Keratinocyte (primary cell): Measurements from ENCODE around the gene CIB1. TPM values are rescaled to one million over a fixed set of nuclear protein-coding genes. Genes with fewer than 3 reads are reported as not detected.

ENCODE experiments used
- DNase-seq: peaks from one replicate; pipeline ENCODE4 v3.0.0-alpha.2; 2011; ENCODE audit warnings: low read depth, missing footprints, low spot score
- FAIRE-seq: peaks from 2 replicates; lab custom pipeline; 2011; peaks lifted over from hg19 to GRCh38; lab: Jason Lieb, UNC
- H2AFZ ChIP-seq: 2 replicates; pipeline ENCODE4 v1.6.0; 2012; ENCODE audit warnings: low read length, control low read depth, inconsistent platforms; ENCODE audit not compliant: control insufficient read depth
- H3K27ac ChIP-seq: 2 replicates; pipeline ENCODE4 v1.5.1; 2011; ENCODE audit warnings: low read length; ENCODE audit not compliant: control insufficient read depth, insufficient read depth
- H3K27me3 ChIP-seq: 3 replicates; pipeline ENCODE4 v1.6.0; 2011; ENCODE audit warnings: low read length; ENCODE audit not compliant: control insufficient read depth, insufficient read depth; ENCODE audit errors: extremely low read depth
- H3K36me3 ChIP-seq, 2 experiments: 2 replicates in 1 of 2; 3 replicates in 1 of 2; pipeline ENCODE4 v1.5.1; 2011; ENCODE audit warnings: low read length in 2 of 2, mild to moderate bottlenecking in 1 of 2; ENCODE audit not compliant: control insufficient read depth in 2 of 2, insufficient read depth in 2 of 2; ENCODE audit errors: extremely low read depth in 1 of 2
- H3K4me1 ChIP-seq: 3 replicates; pipeline ENCODE4 v1.5.1; 2011; ENCODE audit warnings: low read length; ENCODE audit not compliant: control insufficient read depth, insufficient read depth; ENCODE audit errors: extremely low read depth
- H3K4me2 ChIP-seq: 3 replicates; pipeline ENCODE4 v1.6.0; 2011; ENCODE audit warnings: low read depth, low read length; ENCODE audit not compliant: control insufficient read depth, insufficient read depth; ENCODE audit errors: extremely low read depth
- H3K4me3 ChIP-seq, 3 experiments: fragments of 200-600 bp in 1 of 3; sonication (generic) in 1 of 3; 2 replicates in 2 of 3; 3 replicates in 1 of 3; pipeline ENCODE4 v1.5.1; 2011 to 2016; ENCODE audit warnings: low read length in 3 of 3, mild to moderate bottlenecking in 3 of 3, control low read depth in 2 of 3, inconsistent platforms in 1 of 3, low read depth in 1 of 3, mixed read lengths in 1 of 3, mixed run types in 1 of 3, moderate library complexity in 1 of 3; ENCODE audit not compliant: control insufficient read depth in 2 of 3, insufficient read depth in 2 of 3; ENCODE audit errors: extremely low read depth in 1 of 3
- H3K79me2 ChIP-seq: 2 replicates; pipeline ENCODE4 v1.6.0; 2012; ENCODE audit warnings: low read length; ENCODE audit not compliant: control insufficient read depth, insufficient read depth
- H3K9ac ChIP-seq: 3 replicates; pipeline ENCODE4 v1.6.0; 2011; ENCODE audit warnings: low read length; ENCODE audit not compliant: control insufficient read depth, insufficient read depth; ENCODE audit errors: extremely low read depth
- H3K9me1 ChIP-seq: 3 replicates; pipeline ENCODE4 v1.6.0; 2011; ENCODE audit warnings: low read length; ENCODE audit not compliant: control insufficient read depth, insufficient read depth; ENCODE audit errors: extremely low read depth
- H3K9me3 ChIP-seq: 2 replicates; pipeline ENCODE4 v1.5.1; 2012; ENCODE audit warnings: low read depth, low read length; ENCODE audit not compliant: control insufficient read depth
- H4K20me1 ChIP-seq: 3 replicates; pipeline ENCODE4 v1.6.0; 2011; ENCODE audit warnings: low read length; ENCODE audit not compliant: control insufficient read depth, insufficient read depth; ENCODE audit errors: extremely low read depth
- CTCF ChIP-seq, 3 experiments: IDR thresholded peaks in 1 of 3; conservative IDR thresholded peaks in 1 of 3; optimal IDR thresholded peaks in 1 of 3; 2 replicates in 2 of 3; 3 replicates in 1 of 3; pipeline versions ENCODE3 to v1.5.1; 2011; ENCODE audit warnings: low read length in 3 of 3, mild to moderate bottlenecking in 3 of 3, moderate library complexity in 2 of 3, control low read depth in 1 of 3, inconsistent platforms in 1 of 3; ENCODE audit not compliant: insufficient read depth in 2 of 3; ENCODE audit errors: extremely low read depth in 1 of 3
- EZH2 ChIP-seq: IDR thresholded peaks from one replicate; pipeline ENCODE4 v1.6.1; 2012; ENCODE audit warnings: inconsistent platforms, mild to moderate bottlenecking, low read length, moderate library complexity
- dilution Hi-C: fragments of 300-500 bp; cut with MboI; formaldehyde crosslinking; loops from one replicate; pipeline ENCODE4 v1.7.0; 2020; ENCODE audit warnings: low sequenced_read_pairs; ENCODE audit not compliant: extremely low pct_ligation_motif_present
- polyA plus RNA-seq, 5 experiments: library from polyadenylated mRNA; depleted of rRNA in 3 of 5; stranded (reverse) in 3 of 5; stranded (forward) in 1 of 5; unstranded in 1 of 5; fragments of >200 nt; gene quantifications; 1 replicate in 1 of 5; 2 replicates in 3 of 5; 3 replicates in 1 of 5; pipeline versions ENCODE4 v1.2.1 to v1.2.3, GENCODE V29; 2011 to 2012; ENCODE audit warnings: missing spikeins in 2 of 5, low read depth in 1 of 5, low replicate concordance in 1 of 5

CIB1 gene
- polyA plus RNA-seq, 1 donor (not counting 4 experiments of a cell fraction or from before 2014, with no cell fraction given), result 70.9 TPM

- peaks cover 76% of the 10 kb centered on the region for H3K79me2 ChIP-seq
- no peaks in the 10 kb centered on the region for H3K9me1 ChIP-seq
- peaks cover 72% of the 10 kb centered on the region for H3K4me1 ChIP-seq
- peak overlapping the region; percentile 98 for H3K27ac ChIP-seq
- DNase-seq, result no peak
- H3K4me3 ChIP-seq, result no peak overlapping the region
- TF ChIP-seq CTCF (optimal IDR thresholded peaks at IDR 0.05 in 1 of 3, IDR thresholded peaks at IDR 0.05 in 1 of 3, conservative IDR thresholded peaks at IDR 0.05 in 1 of 3; ENCODE audit: extremely low read depth in 1 of 3, insufficient read depth in 2 of 3, low read length in 3 of 3) (no peak), EZH2 (no peak)
- no peak overlapping the region for H3K4me2 ChIP-seq
- no peaks in the 10 kb centered on the region for H3K27me3 ChIP-seq
- FAIRE-seq, result no peak
- H3K9me3 ChIP-seq, result no peaks in the 10 kb centered on the region
- H3K9ac ChIP-seq, result no peak overlapping the region
- H2AFZ ChIP-seq, result no peak overlapping the region
- H3K36me3 ChIP-seq, result peaks cover 16 to 58% of the 10 kb centered on the region in 2 experiments
- dilution Hi-C loops, result no loop called here
- H4K20me1 ChIP-seq, result no peaks in the 10 kb centered on the region
Observed at GRCh38 chr15:90209591-90209990, 24.1 kb downstream of the CIB1 start.

GRCh38 chr15:90208356-90208755 is 25.4 kb downstream of the CIB1 start:
- no peak overlapping the region for H3K27ac ChIP-seq
- H3K4me1 ChIP-seq, result peaks cover 72% of the 10 kb centered on the region
- no peaks in the 10 kb centered on the region for H3K27me3 ChIP-seq
- H3K79me2 ChIP-seq, result peaks cover 79% of the 10 kb centered on the region
- dilution Hi-C loops, result no loop called here
- no peak overlapping the region for H3K9ac ChIP-seq
- H3K9me1 ChIP-seq, result peaks cover 8% of the 10 kb centered on the region
- DNase-seq, result no peak
- no peak overlapping the region for H2AFZ ChIP-seq
- H3K4me3 ChIP-seq, result no peak overlapping the region
- peaks cover 3% of the 10 kb centered on the region for H4K20me1 ChIP-seq
- H3K4me2 ChIP-seq, result no peak overlapping the region
- no peaks in the 10 kb centered on the region for H3K9me3 ChIP-seq
- H3K36me3 ChIP-seq, result peaks cover 16 to 63% of the 10 kb centered on the region in 2 experiments
- TF ChIP-seq CTCF (optimal IDR thresholded peaks at IDR 0.05 in 1 of 3, IDR thresholded peaks at IDR 0.05 in 1 of 3, conservative IDR thresholded peaks at IDR 0.05 in 1 of 3; ENCODE audit: extremely low read depth in 1 of 3, insufficient read depth in 2 of 3, low read length in 3 of 3), result no peak
- TF ChIP-seq EZH2, result no peak
- FAIRE-seq, result no peak
